Heart left ventricle (tissue), 13 donors: Measurements from ENCODE around the gene DUSP28.

Experiments used
- POLR2A ChIP-seq, 2 donors: fragments of 450-650 bp; IDR thresholded peaks; one replicate each; pipeline ENCODE4 v1.6.1; 2017; ENCODE audit warnings: antibody characterized with exemption in 2 of 2, mild to moderate bottlenecking in 2 of 2, moderate library complexity in 2 of 2
- TF ChIP-seq, protein P1 (sequence below), 12 donors: fragments of 200-600 bp; sonication (generic) in 4 of 12; IDR thresholded peaks; one replicate each; pipeline versions ENCODE4 v1.5.0 to v1.8.0; 2018 to 2022; ENCODE audit warnings: antibody characterized with exemption in 12 of 12, mild to moderate bottlenecking in 5 of 12
- donor health status: ischemic (EF 13 %, LVEDD 7.1; RV severe dilation, severe dysfunction).
- donor health status: DM: no; HTN: yes; CAD: no.
- donor health status: DM: no; HTN: no; CAD: no.
- donor health status: ischemic (EF 25% LVEDD 6.9; RV normal size, moderate dysfunction).
- donor health status: ischemic (EF 25% LVEDD 5.7; RV mildly dilated, moderate dysfunction).
- donor health status: ischemic (EF 35%, LVEDD 5.7; RV mildly dilated, moderate dysfunction).
- donor health status: nonischemic (EF 11% LVEDD 7.7; RV severe dilation, severe dysfunction).
- donor health status: DM: yes; HTN: yes; CAD: no.
- donor health status: PGD.
- donor health status: ischemic (EF 29% LVEDD 5.4; RV normal size, mild dysfunction).
- donor health status: nonischemic (EF 23%, LVEDD 6.1; RV moderate dilation, normal function).

DNA sequence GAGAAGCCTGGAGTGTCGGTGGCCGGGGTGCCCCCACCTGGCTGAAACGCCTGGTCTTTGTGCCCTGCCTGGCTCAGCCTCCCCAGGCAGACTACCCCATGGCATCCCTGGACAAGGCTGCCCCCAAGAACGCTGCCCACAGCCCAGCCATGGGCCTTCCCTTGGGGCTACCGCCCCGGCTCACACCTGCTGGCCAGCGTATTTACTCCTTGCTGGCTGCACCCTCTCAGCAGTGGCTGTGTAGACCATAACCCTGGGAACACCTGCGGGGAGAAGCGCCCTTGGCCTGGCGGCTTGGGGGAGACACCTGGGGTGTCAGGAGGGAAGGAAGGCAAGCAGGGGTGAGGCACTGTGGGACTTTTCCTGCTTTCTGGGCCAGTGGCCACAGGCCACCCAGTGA lies 43.7 kb downstream of the DUSP28 start:
- TF ChIP-seq, protein P1, sequence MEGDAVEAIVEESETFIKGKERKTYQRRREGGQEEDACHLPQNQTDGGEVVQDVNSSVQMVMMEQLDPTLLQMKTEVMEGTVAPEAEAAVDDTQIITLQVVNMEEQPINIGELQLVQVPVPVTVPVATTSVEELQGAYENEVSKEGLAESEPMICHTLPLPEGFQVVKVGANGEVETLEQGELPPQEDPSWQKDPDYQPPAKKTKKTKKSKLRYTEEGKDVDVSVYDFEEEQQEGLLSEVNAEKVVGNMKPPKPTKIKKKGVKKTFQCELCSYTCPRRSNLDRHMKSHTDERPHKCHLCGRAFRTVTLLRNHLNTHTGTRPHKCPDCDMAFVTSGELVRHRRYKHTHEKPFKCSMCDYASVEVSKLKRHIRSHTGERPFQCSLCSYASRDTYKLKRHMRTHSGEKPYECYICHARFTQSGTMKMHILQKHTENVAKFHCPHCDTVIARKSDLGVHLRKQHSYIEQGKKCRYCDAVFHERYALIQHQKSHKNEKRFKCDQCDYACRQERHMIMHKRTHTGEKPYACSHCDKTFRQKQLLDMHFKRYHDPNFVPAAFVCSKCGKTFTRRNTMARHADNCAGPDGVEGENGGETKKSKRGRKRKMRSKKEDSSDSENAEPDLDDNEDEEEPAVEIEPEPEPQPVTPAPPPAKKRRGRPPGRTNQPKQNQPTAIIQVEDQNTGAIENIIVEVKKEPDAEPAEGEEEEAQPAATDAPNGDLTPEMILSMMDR (IDR thresholded peaks at IDR 0.05), result no peak
- no peak for TF ChIP-seq POLR2A (IDR thresholded peaks at IDR 0.05)
